ENCODE data around the gene FAM216A.

GRCh38 chr12:110451263-110451662 lies 17.4 kb upstream of the FAM216A start:
- TF ChIP-seq EZH2phosphoT487 (conservative IDR thresholded peaks at IDR 0.05; ENCODE audit: low read length) = no peak
- TF ChIP-seq, protein P1, sequence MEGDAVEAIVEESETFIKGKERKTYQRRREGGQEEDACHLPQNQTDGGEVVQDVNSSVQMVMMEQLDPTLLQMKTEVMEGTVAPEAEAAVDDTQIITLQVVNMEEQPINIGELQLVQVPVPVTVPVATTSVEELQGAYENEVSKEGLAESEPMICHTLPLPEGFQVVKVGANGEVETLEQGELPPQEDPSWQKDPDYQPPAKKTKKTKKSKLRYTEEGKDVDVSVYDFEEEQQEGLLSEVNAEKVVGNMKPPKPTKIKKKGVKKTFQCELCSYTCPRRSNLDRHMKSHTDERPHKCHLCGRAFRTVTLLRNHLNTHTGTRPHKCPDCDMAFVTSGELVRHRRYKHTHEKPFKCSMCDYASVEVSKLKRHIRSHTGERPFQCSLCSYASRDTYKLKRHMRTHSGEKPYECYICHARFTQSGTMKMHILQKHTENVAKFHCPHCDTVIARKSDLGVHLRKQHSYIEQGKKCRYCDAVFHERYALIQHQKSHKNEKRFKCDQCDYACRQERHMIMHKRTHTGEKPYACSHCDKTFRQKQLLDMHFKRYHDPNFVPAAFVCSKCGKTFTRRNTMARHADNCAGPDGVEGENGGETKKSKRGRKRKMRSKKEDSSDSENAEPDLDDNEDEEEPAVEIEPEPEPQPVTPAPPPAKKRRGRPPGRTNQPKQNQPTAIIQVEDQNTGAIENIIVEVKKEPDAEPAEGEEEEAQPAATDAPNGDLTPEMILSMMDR (IDR thresholded peaks at IDR 0.05; ENCODE audit: insufficient read depth, low read length, poor library complexity, severe bottlenecking) = no peak
